SK-N-SH (cell line): ENCODE measurements around the gene PPARGC1A. TPM values are rescaled to one million over a fixed set of nuclear protein-coding genes. Genes with fewer than 3 reads are reported as not detected.

Source experiments
- CTCF ChIA-PET: fragments of 300-600, 350-600 bp; formaldehyde crosslinking; extraction: SDS; loops from one replicate; lab custom pipeline; 2021; lab: Yijun Ruan, JAX
- POLR2A ChIA-PET: fragments of 350-600 bp; sonication (Branson Sonifier 250); formaldehyde crosslinking; extraction: SDS; loops from one replicate; lab custom pipeline; 2020; ENCODE audit warnings: antibody characterized with exemption, inconsistent platforms; lab: Yijun Ruan, JAX
- DNase-seq: peaks from one replicate; pipeline ENCODE4 v3.0.0; 2012
- H2AFZ ChIP-seq: fragments of 200-600 bp; sonication (generic); 2 replicates; pipeline ENCODE4 v1.8.1; 2016; ENCODE audit warnings: antibody characterized with exemption, mild to moderate bottlenecking, low read depth
- H3F3A ChIP-seq: fragments of 200-600 bp; sonication (generic); replicated peaks from 2 replicates; pipeline ENCODE3; 2016; ENCODE audit warnings: antibody characterized with exemption, mild to moderate bottlenecking; ENCODE audit not compliant: insufficient read depth
- H3K27ac ChIP-seq, 2 experiments: fragments of 200-500 bp in 1 of 2; fragments of 200-600 bp in 1 of 2; sonication (Bioruptor generic) in 1 of 2; sonication (generic), shearing (Covaris generic) in 1 of 2; 2 replicates each; pipeline versions ENCODE4 v1.5.1 to v1.6.1; 2014 to 2016; ENCODE audit warnings: low read depth in 2 of 2, inconsistent platforms in 1 of 2, low read length in 1 of 2, mild to moderate bottlenecking in 1 of 2, mixed read lengths in 1 of 2
- H3K27me3 ChIP-seq: fragments of 200-600 bp; sonication (generic), shearing (Covaris generic); 2 replicates; pipeline ENCODE4 v1.6.1; 2016; ENCODE audit warnings: mixed run types; ENCODE audit not compliant: insufficient read depth
- H3K36me3 ChIP-seq, 2 experiments: fragments of 200-500 bp in 1 of 2; fragments of 200-600 bp in 1 of 2; sonication (Bioruptor generic) in 1 of 2; sonication (generic) in 1 of 2; replicated peaks in 1 of 2; 2 replicates each; pipeline versions ENCODE3 to v1.5.1; 2014 to 2016; ENCODE audit warnings: low read length in 1 of 2, mild to moderate bottlenecking in 1 of 2; ENCODE audit not compliant: insufficient read depth in 2 of 2, control insufficient read depth in 1 of 2
- H3K4me1 ChIP-seq, 2 experiments: fragments of 200-500 bp in 1 of 2; fragments of 200-600 bp in 1 of 2; sonication (Bioruptor generic) in 1 of 2; sonication (generic), shearing (Covaris generic) in 1 of 2; 2 replicates each; pipeline versions ENCODE4 v1.5.1 to v1.6.1; 2014 to 2016; ENCODE audit warnings: low read depth in 1 of 2, low read length in 1 of 2, mixed run types in 1 of 2; ENCODE audit not compliant: insufficient read depth in 2 of 2, control insufficient read depth in 1 of 2
- H3K4me2 ChIP-seq: fragments of 200-600 bp; sonication (generic), shearing (Covaris generic); 2 replicates; pipeline ENCODE4 v1.6.1; 2017; ENCODE audit warnings: mixed run types
- H3K4me3 ChIP-seq, 2 experiments: fragments of 200-500 bp in 1 of 2; fragments of 200-600 bp in 1 of 2; sonication (Bioruptor generic) in 1 of 2; sonication (generic), shearing (Covaris generic) in 1 of 2; 2 replicates each; pipeline versions ENCODE4 v1.5.1 to v1.8.1; 2014 to 2016; ENCODE audit warnings: low read depth in 2 of 2, inconsistent platforms in 1 of 2, low read length in 1 of 2, mild to moderate bottlenecking in 1 of 2, mixed read lengths in 1 of 2, moderate library complexity in 1 of 2
- H3K79me2 ChIP-seq: fragments of 200-600 bp; sonication (generic); 2 replicates; pipeline ENCODE4 v1.8.1; 2017; ENCODE audit warnings: mild to moderate bottlenecking; ENCODE audit not compliant: insufficient read depth
- H3K9ac ChIP-seq: fragments of 200-600 bp; sonication (generic); 2 replicates; pipeline ENCODE4 v1.6.1; 2017; ENCODE audit warnings: mixed run types
- H3K9me2 ChIP-seq: fragments of 200-600 bp; sonication (generic); 2 replicates; pipeline ENCODE4 v1.6.1; 2017; ENCODE audit warnings: mixed run types
- H3K9me3 ChIP-seq: fragments of 200-600 bp; sonication (generic); 2 replicates; pipeline ENCODE4 v1.6.1; 2017; ENCODE audit warnings: mixed run types, mild to moderate bottlenecking, moderate library complexity
- H4K20me1 ChIP-seq: fragments of 200-600 bp; sonication (generic); 2 replicates; pipeline ENCODE4 v1.6.1; 2017; ENCODE audit warnings: mild to moderate bottlenecking, mixed run types; ENCODE audit not compliant: insufficient read depth
- CHD2 ChIP-seq: fragments of 150-350 bp; IDR thresholded peaks from 2 replicates; pipeline ENCODE4 v1.6.1; 2018; ENCODE audit warnings: low read length; ENCODE audit not compliant: partially characterized antibody
- FOSL2 ChIP-seq: IDR thresholded peaks from 2 replicates; pipeline ENCODE4 v1.4.0; 2012; ENCODE audit warnings: low read depth, mild to moderate bottlenecking, moderate library complexity, borderline replicate concordance
- GATA2 ChIP-seq: sonication (generic); formaldehyde crosslinking; IDR thresholded peaks from 2 replicates; pipeline ENCODE4 v1.5.0; 2020; ENCODE audit warnings: mild to moderate bottlenecking, missing genetic modification reagents
- JUND ChIP-seq: IDR thresholded peaks from 2 replicates; pipeline ENCODE4 v1.4.0; 2012
- MEF2A ChIP-seq: IDR thresholded peaks from 2 replicates; pipeline ENCODE4 v1.4.0; 2012; ENCODE audit warnings: low read depth, borderline replicate concordance
- NFIC ChIP-seq: IDR thresholded peaks from 2 replicates; pipeline ENCODE4 v1.4.0; 2012; ENCODE audit warnings: borderline replicate concordance
- NRF1 ChIP-seq: IDR thresholded peaks from 2 replicates; pipeline ENCODE4 v1.6.1; 2012; ENCODE audit warnings: low read depth, mild to moderate bottlenecking, low read length
- RAD21 ChIP-seq: IDR thresholded peaks from 2 replicates; pipeline ENCODE4 v1.6.1; 2012; ENCODE audit warnings: mild to moderate bottlenecking, low read length
- RFX5 ChIP-seq: IDR thresholded peaks from 2 replicates; pipeline ENCODE4 v1.6.1; 2012; ENCODE audit warnings: mild to moderate bottlenecking, improper control_type of control experiment, low read length
- RXRA ChIP-seq: IDR thresholded peaks from 2 replicates; pipeline ENCODE4 v1.4.0; 2012; ENCODE audit warnings: low read depth, mild to moderate bottlenecking, borderline replicate concordance
- TAF1 ChIP-seq: IDR thresholded peaks from 2 replicates; pipeline ENCODE4 v1.6.1; 2012; ENCODE audit warnings: low read depth, mild to moderate bottlenecking, low read length, moderate library complexity, borderline replicate concordance
- TEAD4 ChIP-seq: IDR thresholded peaks from 2 replicates; pipeline ENCODE4 v1.4.0; 2012; ENCODE audit warnings: mild to moderate bottlenecking, borderline replicate concordance; ENCODE audit not compliant: insufficient read depth
- USF1 ChIP-seq: IDR thresholded peaks from 2 replicates; pipeline ENCODE4 v1.4.0; 2012; ENCODE audit warnings: low read depth, borderline replicate concordance
- USF2 ChIP-seq: fragments of 150-350 bp; IDR thresholded peaks from 2 replicates; pipeline ENCODE4 v1.6.1; 2017; ENCODE audit warnings: antibody characterized with exemption, low read length, low read depth, borderline replicate concordance
- WGBS: methylation state at CpG from one replicate; pipeline ENCODE4 v1.1.6; 2017; ENCODE audit warnings: low lambda C conversion rate; 5-methylcytosine and 5-hydroxymethylcytosine counted together
- polyA plus RNA-seq, 3 experiments: library from polyadenylated mRNA; depleted of rRNA; stranded (reverse); fragments of >200 nt; gene quantifications; 2 replicates each; pipeline ENCODE4 v1.2.3, GENCODE V29; 2012

PPARGC1A gene
- polyA plus RNA-seq, 1 of the 3 experiments (the other 2 are of a cell fraction): 0.07 TPM

GRCh38 chr4:23932186-23932585 lies 42.3 kb upstream of the PPARGC1A start:
- POLR2A ChIA-PET: no interaction called here
- H3K9me3 ChIP-seq: no peaks in the 10 kb centered on the region

GRCh38 chr4:23931489-23931830 lies 41.6 kb upstream of the PPARGC1A start:
- H3K4me3 ChIP-seq: no peak overlapping the region
- H3K36me3 ChIP-seq: no peaks in the 10 kb centered on the region
- TF ChIP-seq NFIC: no peak
- TF ChIP-seq GATA2 (CRISPR knock-in tag): no peak
- no peak for TF ChIP-seq RXRA
- TF ChIP-seq NRF1: no peak
- TF ChIP-seq RAD21: no peak
- TF ChIP-seq USF1: no peak
- TF ChIP-seq TAF1: no peak
- no peaks in the 10 kb centered on the region for H3K9me3 ChIP-seq
- no peaks in the 10 kb centered on the region for H3K79me2 ChIP-seq
- peaks cover 0 to 8% of the 10 kb centered on the region in 2 experiments; a peak in 2 of 4 replicates for H3K4me1 ChIP-seq
- POLR2A ChIA-PET: no interaction called here
- WGBS: 56% methylated on average over 2 of the region's 2 CpGs
- no peak for DNase-seq
- H4K20me1 ChIP-seq: no peaks in the 10 kb centered on the region
- H3K9ac ChIP-seq: no peak overlapping the region
- no peaks in the 10 kb centered on the region for H3K9me2 ChIP-seq
- H3K27ac ChIP-seq: no peak overlapping the region
- no peaks in the 10 kb centered on the region for H3K27me3 ChIP-seq
- H3F3A ChIP-seq: no peaks in the 10 kb centered on the region
- no peak overlapping the region for H3K4me2 ChIP-seq
- CTCF ChIA-PET: interaction anchor here (0.7 to 1.1 kb wide), 3 partner anchors 12 to 43 kb away, joined by 3 to 4 read pairs (median 3); no protein-coding TSS in a partner anchor
- no peak overlapping the region for H2AFZ ChIP-seq

More at GRCh38 chr4:23932186-23932585, 42.3 kb upstream of the PPARGC1A start:
- no peak for DNase-seq
- Histone ChIP-seq H3K79me2 (no peaks in the 10 kb centered on the region), H3F3A (no peaks in the 10 kb centered on the region), H2AFZ (no peak overlapping the region), H3K4me2 (no peak overlapping the region), H3K27me3 (no peaks in the 10 kb centered on the region), H4K20me1 (no peaks in the 10 kb centered on the region), H3K4me1 (peaks cover 0 to 8% of the 10 kb centered on the region in 2 experiments; a peak in 2 of 4 replicates), H3K9ac (no peak overlapping the region), H3K27ac (no peak overlapping the region), H3K36me3 (no peaks in the 10 kb centered on the region), H3K4me3 (no peak overlapping the region), H3K9me2 (no peaks in the 10 kb centered on the region)
- TF ChIP-seq MEF2A: no peak
- TF ChIP-seq TAF1: no peak
- TF ChIP-seq RFX5: no peak
- TF ChIP-seq JUND: no peak
- TF ChIP-seq FOSL2: no peak
- TF ChIP-seq TEAD4: no peak
- no peak for TF ChIP-seq CHD2
- no peak for TF ChIP-seq USF2
- TF ChIP-seq RAD21: no peak
- TF ChIP-seq NFIC: no peak
- WGBS: 66% methylated on average over 4 of the region's 4 CpGs
- CTCF ChIA-PET: no interaction called here
